GM13977 (cell line): Measurements from ENCODE around the gene DENND1A.

Experiments used
- DNase-seq: peaks from one replicate; pipeline ENCODE4 v3.0.0; 2012; ENCODE audit warnings: low spot score
- CTCF ChIP-seq: IDR thresholded peaks from 2 replicates; pipeline ENCODE4 v1.5.1; 2012; ENCODE audit warnings: mild to moderate bottlenecking, control low read depth; ENCODE audit not compliant: insufficient read depth; ENCODE audit errors: extremely low read depth, missing control alignments
- in situ Hi-C: fragments of 300-500 bp; cut with MboI; formaldehyde crosslinking; loops from one replicate; pipeline ENCODE4 v1.12.0; 2022; ENCODE audit warnings: low sequenced_read_pairs, low pct_unique_long_range_greater_than_20kb, mixed read lengths, inconsistent platforms; ENCODE audit not compliant: unreplicated experiment

The DENND1A gene

GRCh38 chr9:123389070-123389469 lies 540.9 kb downstream of the DENND1A start:
- DNase-seq, result no peak
- in situ Hi-C loops, result loop anchor here (5.0 kb wide), 1 partner anchor 37 kb away; no protein-coding TSS in a partner anchor
- TF ChIP-seq CTCF, result no peak

- in situ Hi-C loops, result loop anchor here (5.0 kb wide), 1 partner anchor 35 kb away; no protein-coding TSS in a partner anchor
- no peak for DNase-seq
- TF ChIP-seq CTCF, result no peak
These were observed 542.2 kb downstream of the DENND1A start for GRCh38 chr9:123387686-123388085.

- DNase-seq, result no peak
- in situ Hi-C loops, result no loop called here
- no peak for TF ChIP-seq CTCF
These were observed 546.3 kb downstream of the DENND1A start for GRCh38 chr9:123383512-123384170.

GRCh38 chr9:123382653-123383511 lies 547.0 kb downstream of the DENND1A start:
- in situ Hi-C loops, result no loop called here

GRCh38 chr9:123380852-123381705 lies 548.8 kb downstream of the DENND1A start:
- in situ Hi-C loops, result no loop called here
- no peak for TF ChIP-seq CTCF
- DNase-seq, result no peak

More at GRCh38 chr9:123382653-123383511, 547.0 kb downstream of the DENND1A start:
- no peak for DNase-seq
- TF ChIP-seq CTCF, result no peak
